ENCODE measurements around the gene CIBAR2.

The CIBAR2 gene

DNA sequence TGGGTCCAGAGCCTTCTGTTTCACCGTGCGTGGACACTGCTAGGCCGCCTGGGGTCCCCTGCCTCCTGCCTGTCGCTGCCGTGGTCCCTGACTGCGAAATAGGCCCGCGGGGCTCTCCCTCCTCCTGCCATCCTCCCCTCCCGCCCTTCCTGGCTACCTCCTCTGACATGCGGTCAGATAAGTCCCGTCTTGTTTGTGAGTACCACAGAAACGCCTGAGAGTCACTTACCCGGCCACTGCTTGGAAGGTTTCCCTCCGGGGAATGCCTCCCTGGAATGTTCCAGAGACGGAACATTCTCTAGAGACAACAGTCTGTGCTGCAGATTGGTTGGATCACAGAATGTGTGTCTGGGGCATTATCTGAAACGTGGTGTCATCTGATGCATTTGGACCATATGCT, 22.7 kb downstream of the CIBAR2 start (continued):
- TF ChIP-seq, protein P1, sequence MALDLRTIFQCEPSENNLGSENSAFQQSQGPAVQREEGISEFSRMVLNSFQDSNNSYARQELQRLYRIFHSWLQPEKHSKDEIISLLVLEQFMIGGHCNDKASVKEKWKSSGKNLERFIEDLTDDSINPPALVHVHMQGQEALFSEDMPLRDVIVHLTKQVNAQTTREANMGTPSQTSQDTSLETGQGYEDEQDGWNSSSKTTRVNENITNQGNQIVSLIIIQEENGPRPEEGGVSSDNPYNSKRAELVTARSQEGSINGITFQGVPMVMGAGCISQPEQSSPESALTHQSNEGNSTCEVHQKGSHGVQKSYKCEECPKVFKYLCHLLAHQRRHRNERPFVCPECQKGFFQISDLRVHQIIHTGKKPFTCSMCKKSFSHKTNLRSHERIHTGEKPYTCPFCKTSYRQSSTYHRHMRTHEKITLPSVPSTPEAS (tag by site-specific recombination; IDR thresholded peaks at IDR 0.05) = no peak
- TF ChIP-seq, protein P2, sequence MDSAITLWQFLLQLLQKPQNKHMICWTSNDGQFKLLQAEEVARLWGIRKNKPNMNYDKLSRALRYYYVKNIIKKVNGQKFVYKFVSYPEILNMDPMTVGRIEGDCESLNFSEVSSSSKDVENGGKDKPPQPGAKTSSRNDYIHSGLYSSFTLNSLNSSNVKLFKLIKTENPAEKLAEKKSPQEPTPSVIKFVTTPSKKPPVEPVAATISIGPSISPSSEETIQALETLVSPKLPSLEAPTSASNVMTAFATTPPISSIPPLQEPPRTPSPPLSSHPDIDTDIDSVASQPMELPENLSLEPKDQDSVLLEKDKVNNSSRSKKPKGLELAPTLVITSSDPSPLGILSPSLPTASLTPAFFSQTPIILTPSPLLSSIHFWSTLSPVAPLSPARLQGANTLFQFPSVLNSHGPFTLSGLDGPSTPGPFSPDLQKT (IDR thresholded peaks at IDR 0.05; ENCODE audit: borderline replicate concordance, low read depth, low read length) = no peak
- TF ChIP-seq, protein P3, sequence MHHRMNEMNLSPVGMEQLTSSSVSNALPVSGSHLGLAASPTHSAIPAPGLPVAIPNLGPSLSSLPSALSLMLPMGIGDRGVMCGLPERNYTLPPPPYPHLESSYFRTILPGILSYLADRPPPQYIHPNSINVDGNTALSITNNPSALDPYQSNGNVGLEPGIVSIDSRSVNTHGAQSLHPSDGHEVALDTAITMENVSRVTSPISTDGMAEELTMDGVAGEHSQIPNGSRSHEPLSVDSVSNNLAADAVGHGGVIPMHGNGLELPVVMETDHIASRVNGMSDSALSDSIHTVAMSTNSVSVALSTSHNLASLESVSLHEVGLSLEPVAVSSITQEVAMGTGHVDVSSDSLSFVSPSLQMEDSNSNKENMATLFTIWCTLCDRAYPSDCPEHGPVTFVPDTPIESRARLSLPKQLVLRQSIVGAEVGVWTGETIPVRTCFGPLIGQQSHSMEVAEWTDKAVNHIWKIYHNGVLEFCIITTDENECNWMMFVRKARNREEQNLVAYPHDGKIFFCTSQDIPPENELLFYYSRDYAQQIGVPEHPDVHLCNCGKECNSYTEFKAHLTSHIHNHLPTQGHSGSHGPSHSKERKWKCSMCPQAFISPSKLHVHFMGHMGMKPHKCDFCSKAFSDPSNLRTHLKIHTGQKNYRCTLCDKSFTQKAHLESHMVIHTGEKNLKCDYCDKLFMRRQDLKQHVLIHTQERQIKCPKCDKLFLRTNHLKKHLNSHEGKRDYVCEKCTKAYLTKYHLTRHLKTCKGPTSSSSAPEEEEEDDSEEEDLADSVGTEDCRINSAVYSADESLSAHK (tag by site-specific recombination; IDR thresholded peaks at IDR 0.05) = no peak

DNA sequence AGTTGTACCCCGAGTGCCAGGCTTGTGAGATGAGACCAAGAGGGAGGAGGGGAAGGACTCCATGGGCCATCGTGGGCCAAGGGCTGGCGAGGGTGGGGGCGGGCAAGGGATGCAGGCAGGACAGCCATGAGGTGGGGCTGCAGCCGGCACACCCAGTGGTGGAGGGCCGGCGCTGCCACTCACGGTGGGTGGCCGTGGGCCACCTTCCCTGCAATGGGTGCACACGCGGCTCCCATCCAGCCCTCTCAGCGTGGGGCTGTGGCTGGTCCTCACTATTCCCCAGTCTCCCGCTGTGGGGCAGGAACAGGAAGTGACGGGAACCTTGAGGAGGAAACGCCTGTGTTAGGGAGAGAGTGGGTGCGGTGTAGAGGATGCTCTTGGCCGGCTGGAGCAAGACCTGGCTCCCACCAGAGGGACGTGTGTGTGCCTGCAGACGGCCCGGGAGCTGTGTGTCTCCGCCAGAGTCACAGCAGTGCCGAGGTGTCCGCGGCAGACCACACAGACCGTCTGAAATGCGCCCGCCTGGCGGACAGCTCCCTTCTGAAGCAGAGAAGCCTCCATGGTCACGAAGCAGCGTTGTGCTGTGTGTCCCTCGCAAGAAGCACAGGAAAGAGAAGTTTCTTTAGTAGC, 23.6 kb downstream of the CIBAR2 start:
- Histone ChIP-seq H3K4me1 (ENCODE audit: control insufficient read depth, insufficient read depth, low read length) (peaks cover 2% of the 10 kb centered on the region; the same call in 1 of the 2 replicates), H3K4me3 (ENCODE audit: low read depth, low read length) (no peak overlapping the region), H3K9me3 (ENCODE audit: control insufficient read depth, insufficient read depth, low read depth, low read length) (no peaks in the 10 kb centered on the region), H3K36me3 (ENCODE audit: control insufficient read depth in 2 of 2, insufficient read depth in 1 of 2, low read length in 2 of 2) (peaks cover 0 to 7% of the 10 kb centered on the region in 2 experiments; a peak in 1 of 3 replicates), H3K27ac (ENCODE audit: extremely low read depth, low read depth, low read length) (no peak overlapping the region)
- TF ChIP-seq, protein P4, sequence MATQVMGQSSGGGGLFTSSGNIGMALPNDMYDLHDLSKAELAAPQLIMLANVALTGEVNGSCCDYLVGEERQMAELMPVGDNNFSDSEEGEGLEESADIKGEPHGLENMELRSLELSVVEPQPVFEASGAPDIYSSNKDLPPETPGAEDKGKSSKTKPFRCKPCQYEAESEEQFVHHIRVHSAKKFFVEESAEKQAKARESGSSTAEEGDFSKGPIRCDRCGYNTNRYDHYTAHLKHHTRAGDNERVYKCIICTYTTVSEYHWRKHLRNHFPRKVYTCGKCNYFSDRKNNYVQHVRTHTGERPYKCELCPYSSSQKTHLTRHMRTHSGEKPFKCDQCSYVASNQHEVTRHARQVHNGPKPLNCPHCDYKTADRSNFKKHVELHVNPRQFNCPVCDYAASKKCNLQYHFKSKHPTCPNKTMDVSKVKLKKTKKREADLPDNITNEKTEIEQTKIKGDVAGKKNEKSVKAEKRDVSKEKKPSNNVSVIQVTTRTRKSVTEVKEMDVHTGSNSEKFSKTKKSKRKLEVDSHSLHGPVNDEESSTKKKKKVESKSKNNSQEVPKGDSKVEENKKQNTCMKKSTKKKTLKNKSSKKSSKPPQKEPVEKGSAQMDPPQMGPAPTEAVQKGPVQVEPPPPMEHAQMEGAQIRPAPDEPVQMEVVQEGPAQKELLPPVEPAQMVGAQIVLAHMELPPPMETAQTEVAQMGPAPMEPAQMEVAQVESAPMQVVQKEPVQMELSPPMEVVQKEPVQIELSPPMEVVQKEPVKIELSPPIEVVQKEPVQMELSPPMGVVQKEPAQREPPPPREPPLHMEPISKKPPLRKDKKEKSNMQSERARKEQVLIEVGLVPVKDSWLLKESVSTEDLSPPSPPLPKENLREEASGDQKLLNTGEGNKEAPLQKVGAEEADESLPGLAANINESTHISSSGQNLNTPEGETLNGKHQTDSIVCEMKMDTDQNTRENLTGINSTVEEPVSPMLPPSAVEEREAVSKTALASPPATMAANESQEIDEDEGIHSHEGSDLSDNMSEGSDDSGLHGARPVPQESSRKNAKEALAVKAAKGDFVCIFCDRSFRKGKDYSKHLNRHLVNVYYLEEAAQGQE (tag by site-specific recombination; IDR thresholded peaks at IDR 0.05) = 0 out of 2 replicates have a peak, but pooled peaks have one; percentile 24
- TF ChIP-seq SP2 (tag by site-specific recombination; IDR thresholded peaks at IDR 0.05) = no peak
- POLR2A ChIA-PET = no interaction called here
- CTCF ChIA-PET = interaction anchor here (0.5 to 0.6 kb wide), 2 partner anchors 671 to 760 kb away, joined by 3 to 4 read pairs; no protein-coding TSS in a partner anchor

DNA sequence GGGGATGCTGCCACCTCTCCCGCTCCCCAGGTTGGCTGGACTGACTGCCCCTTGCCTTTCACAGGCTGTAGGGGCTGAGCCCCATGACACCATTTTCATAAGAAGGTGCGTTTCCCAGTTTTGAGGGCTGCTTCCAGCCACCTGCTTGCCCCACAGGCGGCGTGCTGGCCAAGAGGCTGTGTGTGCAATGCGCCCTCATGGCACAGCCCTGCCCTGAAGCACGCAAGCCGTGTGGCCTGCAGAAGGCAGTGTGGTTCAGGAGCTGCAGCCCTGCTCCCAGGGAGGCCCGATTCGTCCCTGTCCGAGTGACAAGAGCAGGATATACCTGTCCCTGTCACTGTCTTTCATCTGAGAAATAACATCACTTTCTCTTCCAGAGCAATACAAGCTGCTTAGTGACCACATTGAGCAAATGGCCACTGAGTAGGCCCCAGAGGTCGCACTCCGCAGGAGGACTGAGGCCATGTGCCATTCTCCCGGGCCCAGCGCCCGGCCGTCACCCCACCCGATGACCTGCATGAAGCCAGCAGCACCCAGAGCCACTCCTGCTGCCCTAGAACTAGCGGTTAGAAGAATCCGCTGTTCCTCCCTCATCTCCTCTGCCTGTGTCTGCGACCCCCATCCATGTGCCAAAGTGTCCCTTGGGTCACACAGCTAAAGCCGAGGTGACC, 24.2 kb downstream of the CIBAR2 start:
- ChIA-PET POLR2A (no interaction called here), CTCF (interaction anchor here (0.6 to 1.2 kb wide), 2 partner anchors 27 to 672 kb away, joined by 3 read pairs; no protein-coding TSS in a partner anchor)
- no peak overlapping the region for H3K27ac ChIP-seq (ENCODE audit: extremely low read depth, low read depth, low read length)

More for the DNA sequence above, 24.2 kb downstream of the CIBAR2 start:
- Histone ChIP-seq H3K9me3 (ENCODE audit: control insufficient read depth, insufficient read depth, low read depth, low read length) (no peaks in the 10 kb centered on the region), H3K4me1 (ENCODE audit: control insufficient read depth, insufficient read depth, low read length) (peaks cover 2% of the 10 kb centered on the region; the same call in 1 of the 2 replicates), H3K4me3 (ENCODE audit: low read depth, low read length) (no peak overlapping the region), H3K36me3 (ENCODE audit: control insufficient read depth in 2 of 2, insufficient read depth in 1 of 2, low read length in 2 of 2) (peaks cover 0 to 7% of the 10 kb centered on the region in 2 experiments; a peak in 1 of 3 replicates)
- TF ChIP-seq ZBTB7A (tag by site-specific recombination; IDR thresholded peaks at IDR 0.05; ENCODE audit: low read depth) (no peak), ZNF514 (tag by site-specific recombination; IDR thresholded peaks at IDR 0.05) (no peak), ZNF791 (tag by site-specific recombination; IDR thresholded peaks at IDR 0.05) (no peak)
